DND-41 (cell line): ENCODE results near the gene AGK.

Source experiments
- ATAC-seq: fragments of 200-7000 bp; cut with Tn5 transposase; 3 replicates; pipeline ENCODE4 v1.9.1; 2021; ENCODE audit warnings: low read depth; ENCODE audit not compliant: insufficient read depth
- DNase-seq: peaks from one replicate; pipeline ENCODE4 v3.0.0-alpha.2; 2020
- H2AFZ ChIP-seq: 2 replicates; pipeline ENCODE4 v1.6.0; 2012; ENCODE audit warnings: low read depth, low read length
- H3K27ac ChIP-seq: 2 replicates; pipeline ENCODE4 v1.5.1; 2012; ENCODE audit warnings: low read length, inconsistent platforms
- H3K27me3 ChIP-seq: fragments of 200-600 bp; sonication (generic); 2 replicates; pipeline ENCODE4 v1.6.0; 2012; ENCODE audit warnings: low read length, mild to moderate bottlenecking, inconsistent platforms; ENCODE audit not compliant: insufficient read depth, poor library complexity
- H3K36me3 ChIP-seq: 2 replicates; pipeline ENCODE4 v1.5.1; 2012; ENCODE audit warnings: low read length, inconsistent platforms; ENCODE audit not compliant: insufficient read depth
- H3K4me1 ChIP-seq: 2 replicates; pipeline ENCODE4 v1.5.1; 2012; ENCODE audit warnings: mild to moderate bottlenecking, low read length; ENCODE audit not compliant: insufficient read depth
- H3K4me2 ChIP-seq: 2 replicates; pipeline ENCODE4 v1.6.0; 2012; ENCODE audit warnings: mild to moderate bottlenecking, moderate library complexity, low read length, inconsistent platforms; ENCODE audit not compliant: insufficient read depth
- H3K4me3 ChIP-seq, 2 experiments: fragments of 200-600 bp in 1 of 2; shearing (Covaris generic) in 1 of 2; 2 replicates each; pipeline ENCODE4 v1.5.1; 2012 to 2016; ENCODE audit warnings: inconsistent platforms in 2 of 2, low read length in 2 of 2, mild to moderate bottlenecking in 2 of 2, low read depth in 1 of 2, moderate library complexity in 1 of 2
- H3K79me2 ChIP-seq: 2 replicates; pipeline ENCODE4 v1.6.0; 2012; ENCODE audit warnings: low read length, inconsistent platforms; ENCODE audit not compliant: insufficient read depth
- H3K9ac ChIP-seq: 2 replicates; pipeline ENCODE4 v1.6.0; 2012; ENCODE audit warnings: low read depth, mild to moderate bottlenecking, inconsistent platforms, low read length, moderate library complexity
- H3K9me3 ChIP-seq: 2 replicates; pipeline ENCODE4 v1.5.1; 2012; ENCODE audit warnings: low read length, moderate library complexity, mild to moderate bottlenecking, inconsistent platforms; ENCODE audit not compliant: insufficient read depth, severe bottlenecking
- H4K20me1 ChIP-seq: 2 replicates; pipeline ENCODE4 v1.6.0; 2012; ENCODE audit warnings: low read length; ENCODE audit not compliant: insufficient read depth
- EZH2 ChIP-seq: IDR thresholded peaks from 3 replicates; pipeline ENCODE4 v1.6.1; 2012; ENCODE audit warnings: borderline replicate concordance, low read depth, mild to moderate bottlenecking, moderate library complexity, low read length, inconsistent platforms; ENCODE audit not compliant: severe bottlenecking
- TF ChIP-seq, protein P1 (sequence below): IDR thresholded peaks from 2 replicates; pipeline ENCODE4 v1.5.1; 2012; ENCODE audit warnings: borderline replicate concordance, low read length, moderate library complexity, mild to moderate bottlenecking; ENCODE audit not compliant: poor library complexity, severe bottlenecking; ENCODE audit errors: extremely low read depth

The AGK gene

DNA sequence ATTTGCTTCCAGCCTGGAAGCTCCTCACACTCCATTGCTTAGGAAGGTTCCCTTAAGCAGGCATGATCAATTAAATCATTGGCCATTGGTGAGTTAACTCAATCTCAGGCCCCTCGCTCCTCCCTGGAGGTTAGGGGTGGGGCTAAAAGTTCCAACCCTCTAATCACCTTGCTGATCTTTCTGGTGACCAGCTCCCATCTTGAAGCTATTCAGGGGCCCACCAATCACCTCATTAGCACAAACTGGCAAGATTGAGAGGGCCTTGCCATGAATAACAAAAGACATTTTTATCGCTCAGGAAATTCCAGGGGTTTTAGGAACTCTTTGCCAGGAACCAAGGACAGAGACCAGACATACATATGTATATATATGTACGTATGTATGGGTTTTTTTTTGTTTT, 58.4 kb downstream of the AGK start:
- Histone ChIP-seq H3K9ac (no peak overlapping the region), H3K9me3 (no peaks in the 10 kb centered on the region), H3K27ac (no peak overlapping the region), H3K36me3 (peaks cover 46% of the 10 kb centered on the region), H3K4me1 (no peaks in the 10 kb centered on the region), H3K27me3 (no peaks in the 10 kb centered on the region), H3K4me2 (no peak overlapping the region), H4K20me1 (no peaks in the 10 kb centered on the region), H3K4me3 (no peak overlapping the region), H2AFZ (no peak overlapping the region), H3K79me2 (no peaks in the 10 kb centered on the region)
- ATAC-seq (no peak), DNase-seq (no peak)
- TF ChIP-seq EZH2: no peak
- TF ChIP-seq, protein P1, sequence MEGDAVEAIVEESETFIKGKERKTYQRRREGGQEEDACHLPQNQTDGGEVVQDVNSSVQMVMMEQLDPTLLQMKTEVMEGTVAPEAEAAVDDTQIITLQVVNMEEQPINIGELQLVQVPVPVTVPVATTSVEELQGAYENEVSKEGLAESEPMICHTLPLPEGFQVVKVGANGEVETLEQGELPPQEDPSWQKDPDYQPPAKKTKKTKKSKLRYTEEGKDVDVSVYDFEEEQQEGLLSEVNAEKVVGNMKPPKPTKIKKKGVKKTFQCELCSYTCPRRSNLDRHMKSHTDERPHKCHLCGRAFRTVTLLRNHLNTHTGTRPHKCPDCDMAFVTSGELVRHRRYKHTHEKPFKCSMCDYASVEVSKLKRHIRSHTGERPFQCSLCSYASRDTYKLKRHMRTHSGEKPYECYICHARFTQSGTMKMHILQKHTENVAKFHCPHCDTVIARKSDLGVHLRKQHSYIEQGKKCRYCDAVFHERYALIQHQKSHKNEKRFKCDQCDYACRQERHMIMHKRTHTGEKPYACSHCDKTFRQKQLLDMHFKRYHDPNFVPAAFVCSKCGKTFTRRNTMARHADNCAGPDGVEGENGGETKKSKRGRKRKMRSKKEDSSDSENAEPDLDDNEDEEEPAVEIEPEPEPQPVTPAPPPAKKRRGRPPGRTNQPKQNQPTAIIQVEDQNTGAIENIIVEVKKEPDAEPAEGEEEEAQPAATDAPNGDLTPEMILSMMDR: no peak

DNA sequence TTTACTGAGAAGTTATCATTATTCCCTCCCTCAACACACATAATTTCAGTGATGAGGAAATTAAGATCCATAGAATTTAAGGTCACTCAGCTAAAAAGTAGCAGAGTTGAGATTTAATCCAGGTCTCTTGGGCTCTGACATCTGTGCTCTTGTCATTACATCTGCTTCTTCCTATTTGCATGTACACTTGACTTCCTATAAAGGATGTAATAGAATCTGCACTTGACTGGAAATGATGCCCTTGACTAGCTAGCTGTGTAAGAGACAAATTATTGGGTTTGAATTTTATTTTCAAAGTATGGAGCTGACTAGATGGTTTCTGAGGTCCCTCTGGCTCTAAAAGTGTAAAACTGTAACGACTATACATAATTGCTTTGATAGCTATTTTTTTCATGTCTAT, 59.5 kb downstream of the AGK start:
- H3K9me3 ChIP-seq: no peaks in the 10 kb centered on the region
- H3K36me3 ChIP-seq: peaks cover 46% of the 10 kb centered on the region
- no peaks in the 10 kb centered on the region for H3K79me2 ChIP-seq
- no peaks in the 10 kb centered on the region for H3K4me1 ChIP-seq
- H3K4me2 ChIP-seq: no peak overlapping the region
- DNase-seq: no peak
- no peak for ATAC-seq
- no peak for TF ChIP-seq EZH2
- TF ChIP-seq, protein P1: no peak
- H3K4me3 ChIP-seq: no peak overlapping the region
- H4K20me1 ChIP-seq: no peaks in the 10 kb centered on the region
- no peak overlapping the region for H3K9ac ChIP-seq
- no peaks in the 10 kb centered on the region for H3K27me3 ChIP-seq
- H3K27ac ChIP-seq: no peak overlapping the region
- no peak overlapping the region for H2AFZ ChIP-seq

DNA sequence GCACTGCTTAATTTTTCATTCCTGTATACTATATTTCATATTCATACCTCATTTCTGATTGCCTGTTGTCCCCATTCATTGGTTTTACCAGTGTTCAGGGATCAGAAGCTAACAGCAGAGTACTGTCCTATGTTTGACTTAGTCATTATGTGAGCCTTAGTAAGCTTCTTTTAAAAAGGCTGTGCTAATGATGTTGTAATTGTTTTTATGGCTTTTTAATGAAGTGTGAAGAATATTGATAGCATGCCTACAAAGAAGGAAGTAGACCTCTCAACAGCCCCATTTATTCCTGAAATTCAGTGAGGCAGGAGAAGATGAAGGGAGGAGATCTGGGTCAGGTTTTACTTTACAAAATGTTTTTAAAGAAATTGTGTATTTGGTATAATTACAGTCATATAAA, 61.7 kb downstream of the AGK start:
- no peak overlapping the region for H3K27ac ChIP-seq
- H2AFZ ChIP-seq: no peak overlapping the region
- peaks cover 50% of the 10 kb centered on the region for H3K36me3 ChIP-seq
- H4K20me1 ChIP-seq: no peaks in the 10 kb centered on the region
- no peaks in the 10 kb centered on the region for H3K9me3 ChIP-seq
- no peak overlapping the region for H3K9ac ChIP-seq
- H3K27me3 ChIP-seq: no peaks in the 10 kb centered on the region
- no peak for ATAC-seq
- no peaks in the 10 kb centered on the region for H3K4me1 ChIP-seq
- no peak overlapping the region for H3K4me2 ChIP-seq
- no peaks in the 10 kb centered on the region for H3K79me2 ChIP-seq
- TF ChIP-seq, protein P1: no peak
- TF ChIP-seq EZH2: no peak
- no peak overlapping the region for H3K4me3 ChIP-seq
- DNase-seq: no peak

DNA sequence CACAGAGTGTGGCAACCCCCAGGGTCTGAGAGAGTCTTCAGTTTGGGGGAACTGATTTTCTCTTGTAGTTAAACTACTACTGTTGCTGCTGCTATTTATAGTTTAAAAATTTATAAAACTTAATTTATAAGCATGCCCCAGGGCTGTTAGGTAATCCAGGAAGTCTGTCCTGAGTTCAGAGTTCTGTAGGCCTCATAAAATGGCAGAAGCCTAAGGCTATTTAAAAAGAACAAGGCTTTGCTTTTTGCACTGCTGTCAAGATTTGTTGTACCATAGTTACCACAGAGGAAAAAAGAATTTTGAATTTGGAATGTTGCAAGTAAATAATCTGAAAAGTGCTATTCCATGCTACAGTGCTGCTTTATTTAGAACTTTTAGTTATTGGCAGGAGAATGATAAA, 66.1 kb downstream of the AGK start:
- no peak overlapping the region for H3K9ac ChIP-seq
- no peak overlapping the region for H3K4me3 ChIP-seq
- H3K4me1 ChIP-seq: no peaks in the 10 kb centered on the region
- no peak for DNase-seq
- H3K27me3 ChIP-seq: no peaks in the 10 kb centered on the region
- ATAC-seq: no peak
- no peaks in the 10 kb centered on the region for H4K20me1 ChIP-seq
- no peak overlapping the region for H3K4me2 ChIP-seq
- no peak overlapping the region for H2AFZ ChIP-seq
- TF ChIP-seq, protein P1: no peak
- TF ChIP-seq EZH2: no peak
- H3K9me3 ChIP-seq: no peaks in the 10 kb centered on the region
- H3K27ac ChIP-seq: no peak overlapping the region
- H3K36me3 ChIP-seq: peaks cover 38% of the 10 kb centered on the region
- H3K79me2 ChIP-seq: no peaks in the 10 kb centered on the region
